GM15510 (cell line): Measurements from ENCODE around the gene ZNF536.

Source experiments
- POLR2A ChIP-seq: IDR thresholded peaks from 3 replicates; pipeline ENCODE4 v1.6.1; 2011; ENCODE audit warnings: borderline replicate concordance; ENCODE audit not compliant: insufficient read length; ENCODE audit errors: extremely low read depth

The ZNF536 gene

GRCh38 chr19:30386551-30387143 lies 14.5 kb downstream of the ZNF536 start:
- TF ChIP-seq POLR2A: no peak

GRCh38 chr19:30387311-30388115 lies 15.3 kb downstream of the ZNF536 start:
- TF ChIP-seq POLR2A: no peak

- TF ChIP-seq POLR2A: no peak
Measured at GRCh38 chr19:30388327-30388726, 16.1 kb downstream of the ZNF536 start.

GRCh38 chr19:30388819-30389218 lies 16.6 kb downstream of the ZNF536 start:
- TF ChIP-seq POLR2A: no peak

- no peak for TF ChIP-seq POLR2A
Measured at GRCh38 chr19:30390356-30390988, 18.3 kb downstream of the ZNF536 start.

- no peak for TF ChIP-seq POLR2A
Measured at GRCh38 chr19:30391052-30391451, 18.9 kb downstream of the ZNF536 start.

- no peak for TF ChIP-seq POLR2A
Measured at GRCh38 chr19:30391554-30392551, 19.7 kb downstream of the ZNF536 start.

- TF ChIP-seq POLR2A: no peak
Measured at GRCh38 chr19:30393046-30393445, 20.9 kb downstream of the ZNF536 start.

GRCh38 chr19:30393729-30394480 lies 21.7 kb downstream of the ZNF536 start:
- TF ChIP-seq POLR2A: no peak

- no peak for TF ChIP-seq POLR2A
Measured at GRCh38 chr19:30394481-30395151, 22.4 kb downstream of the ZNF536 start.

- no peak for TF ChIP-seq POLR2A
Measured at GRCh38 chr19:30395283-30395682, 23.1 kb downstream of the ZNF536 start.

- TF ChIP-seq POLR2A: no peak
Measured at GRCh38 chr19:30401956-30402355, 29.8 kb downstream of the ZNF536 start.

- no peak for TF ChIP-seq POLR2A
Measured at GRCh38 chr19:30402436-30403202, 30.4 kb downstream of the ZNF536 start.
